Suprapubic skin (tissue), 4 donors: ENCODE results near the gene EDC4.

Experiments
- EP300 ChIP-seq: sonication (generic); formaldehyde crosslinking; IDR thresholded peaks from one replicate; pipeline ENCODE4 v1.6.1; 2017; ENCODE audit warnings: antibody characterized with exemption
- POLR2AphosphoS5 ChIP-seq, 3 donors: sonication (generic); formaldehyde crosslinking; IDR thresholded peaks; one replicate each; pipeline ENCODE4 v1.6.1; 2017; ENCODE audit warnings: antibody characterized with exemption in 3 of 3
- TF ChIP-seq, protein P1 (sequence below), 2 donors: fragments of 200-600 bp in 1 of 2; fragments of 450-650 bp in 1 of 2; sonication (generic) in 1 of 2; IDR thresholded peaks; one replicate each; pipeline ENCODE4 v1.5.1; 2016 to 2019; ENCODE audit warnings: antibody characterized with exemption in 2 of 2, mild to moderate bottlenecking in 1 of 2, moderate library complexity in 1 of 2

DNA sequence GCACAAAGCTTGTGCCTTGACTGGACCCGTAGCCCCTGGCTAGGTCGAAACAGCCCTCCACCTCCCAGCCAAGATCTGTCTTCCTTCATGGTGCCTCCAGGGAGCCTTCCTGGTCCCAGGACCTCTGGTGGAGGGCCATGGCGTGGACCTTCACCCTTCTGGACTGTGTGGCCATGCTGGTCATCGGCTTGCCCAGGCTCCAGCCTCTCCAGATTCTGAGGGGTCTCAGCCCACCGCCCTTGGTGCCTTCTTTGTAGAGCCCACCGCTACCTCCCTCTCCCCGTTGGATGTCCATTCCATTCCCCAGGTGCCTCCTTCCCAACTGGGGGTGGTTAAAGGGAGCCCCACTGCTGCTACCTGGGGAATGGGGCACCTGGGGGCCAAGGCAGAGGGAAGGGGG is 55.3 kb downstream of the EDC4 start:
- TF ChIP-seq POLR2AphosphoS5 (IDR thresholded peaks at IDR 0.05) (no peak), EP300 (no peak)
- TF ChIP-seq, protein P1, sequence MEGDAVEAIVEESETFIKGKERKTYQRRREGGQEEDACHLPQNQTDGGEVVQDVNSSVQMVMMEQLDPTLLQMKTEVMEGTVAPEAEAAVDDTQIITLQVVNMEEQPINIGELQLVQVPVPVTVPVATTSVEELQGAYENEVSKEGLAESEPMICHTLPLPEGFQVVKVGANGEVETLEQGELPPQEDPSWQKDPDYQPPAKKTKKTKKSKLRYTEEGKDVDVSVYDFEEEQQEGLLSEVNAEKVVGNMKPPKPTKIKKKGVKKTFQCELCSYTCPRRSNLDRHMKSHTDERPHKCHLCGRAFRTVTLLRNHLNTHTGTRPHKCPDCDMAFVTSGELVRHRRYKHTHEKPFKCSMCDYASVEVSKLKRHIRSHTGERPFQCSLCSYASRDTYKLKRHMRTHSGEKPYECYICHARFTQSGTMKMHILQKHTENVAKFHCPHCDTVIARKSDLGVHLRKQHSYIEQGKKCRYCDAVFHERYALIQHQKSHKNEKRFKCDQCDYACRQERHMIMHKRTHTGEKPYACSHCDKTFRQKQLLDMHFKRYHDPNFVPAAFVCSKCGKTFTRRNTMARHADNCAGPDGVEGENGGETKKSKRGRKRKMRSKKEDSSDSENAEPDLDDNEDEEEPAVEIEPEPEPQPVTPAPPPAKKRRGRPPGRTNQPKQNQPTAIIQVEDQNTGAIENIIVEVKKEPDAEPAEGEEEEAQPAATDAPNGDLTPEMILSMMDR (IDR thresholded peaks at IDR 0.05) = no peak
